Lower leg skin (tissue), 4 donors: ENCODE results near the gene MUC4. TPM values are rescaled to one million over a fixed set of nuclear protein-coding genes. Genes with fewer than 3 reads are reported as not detected.

Experiments used
- DNase-seq, 2 donors: peaks; one replicate each; pipeline ENCODE4 v3.0.0-alpha.2; 2019; ENCODE audit warnings: low spot score in 2 of 2
- H3K4me3 ChIP-seq: fragments of 200-600 bp; sonication (generic); 2 replicates; pipeline ENCODE4 v1.5.1; 2017; ENCODE audit warnings: mild to moderate bottlenecking, low read depth; ENCODE audit not compliant: poor library complexity, severe bottlenecking
- CTCF ChIP-seq, 3 donors: fragments of 450-650 bp; IDR thresholded peaks; one replicate each; pipeline ENCODE4 v1.5.1; 2016; ENCODE audit warnings: antibody characterized with exemption in 3 of 3, mild to moderate bottlenecking in 3 of 3, moderate library complexity in 2 of 3
- POLR2A ChIP-seq, 2 donors: fragments of 450-650 bp; IDR thresholded peaks; one replicate each; pipeline ENCODE4 v1.6.1; 2016 to 2017; ENCODE audit warnings: antibody characterized with exemption in 2 of 2, mild to moderate bottlenecking in 1 of 2, moderate library complexity in 1 of 2
- WGBS, 2 donors: methylation state at CpG; one replicate each; pipeline ENCODE4 v1.1.5; 2018; 5-methylcytosine and 5-hydroxymethylcytosine counted together
- intact Hi-C: fragments of 100-400 bp; cut with DNase I; formaldehyde crosslinking; loops from one replicate; pipeline ENCODE4 v1.15.0; 2023; ENCODE audit warnings: low total_unique reads
- total RNA-seq, 4 donors: library from RNA; depleted of rRNA; stranded (reverse); fragments of >200 nt; gene quantifications; one replicate each; pipeline ENCODE4 v1.1.0, GENCODE V29; 2016

The MUC4 gene
- total RNA-seq, 4 donors from 2014 or later, result not detected

GRCh38 chr3:195809796-195810454 is 1.8 kb downstream of the MUC4 start:
- no peak overlapping the region for H3K4me3 ChIP-seq
- no peak for TF ChIP-seq CTCF (IDR thresholded peaks at IDR 0.05)
- no peak for TF ChIP-seq POLR2A (IDR thresholded peaks at IDR 0.05)
- intact Hi-C loops, result no loop called here
- DNase-seq, result no peak
- WGBS, 2 donors, result 75 to 83% methylated on average over 22 of the region's 22 CpGs

GRCh38 chr3:195809291-195809785 is 2.4 kb downstream of the MUC4 start:
- no peak overlapping the region for H3K4me3 ChIP-seq
- intact Hi-C loops, result no loop called here
- 73 to 77% methylated on average over 17 of the region's 17 CpGs for WGBS, 2 donors
- DNase-seq, result no peak
- no peak for TF ChIP-seq POLR2A (IDR thresholded peaks at IDR 0.05)
- TF ChIP-seq CTCF (IDR thresholded peaks at IDR 0.05), result no peak

- intact Hi-C loops, result no loop called here
- WGBS, 2 donors, result 84 to 86% methylated on average over 11 of the region's 11 CpGs
- no peak overlapping the region for H3K4me3 ChIP-seq
- TF ChIP-seq POLR2A (IDR thresholded peaks at IDR 0.05), result no peak
- no peak for TF ChIP-seq CTCF (IDR thresholded peaks at IDR 0.05)
- DNase-seq, result no peak
Measured at GRCh38 chr3:195808741-195809290, 2.9 kb downstream of the MUC4 start.

GRCh38 chr3:195807681-195808121 is 4.0 kb downstream of the MUC4 start:
- no peak overlapping the region for H3K4me3 ChIP-seq
- 89 to 91% methylated on average over 15 of the region's 15 CpGs for WGBS, 2 donors
- DNase-seq, result no peak
- no peak for TF ChIP-seq POLR2A (IDR thresholded peaks at IDR 0.05)
- no peak for TF ChIP-seq CTCF (IDR thresholded peaks at IDR 0.05)
- intact Hi-C loops, result no loop called here

- WGBS, 2 donors, result 94% methylated on average over 7 to 8 of the region's 8 CpGs
- no peak overlapping the region for H3K4me3 ChIP-seq
- no peak for TF ChIP-seq CTCF (IDR thresholded peaks at IDR 0.05)
- no peak for TF ChIP-seq POLR2A (IDR thresholded peaks at IDR 0.05)
- intact Hi-C loops, result no loop called here
- no peak for DNase-seq
Measured at GRCh38 chr3:195806916-195807231, 4.9 kb downstream of the MUC4 start.
